GM13977 (cell line): ENCODE measurements around the gene TMA7B.

Experiments used
- DNase-seq: peaks from one replicate; pipeline ENCODE4 v3.0.0; 2012; ENCODE audit warnings: low spot score
- in situ Hi-C: fragments of 300-500 bp; cut with MboI; formaldehyde crosslinking; loops from one replicate; pipeline ENCODE4 v1.12.0; 2022; ENCODE audit warnings: low sequenced_read_pairs, low pct_unique_long_range_greater_than_20kb, mixed read lengths, inconsistent platforms; ENCODE audit not compliant: unreplicated experiment
- TF ChIP-seq, protein P1 (sequence below): IDR thresholded peaks from 2 replicates; pipeline ENCODE4 v1.5.1; 2012; ENCODE audit warnings: mild to moderate bottlenecking, control low read depth; ENCODE audit not compliant: insufficient read depth; ENCODE audit errors: extremely low read depth, missing control alignments

Gene TMA7B

DNA sequence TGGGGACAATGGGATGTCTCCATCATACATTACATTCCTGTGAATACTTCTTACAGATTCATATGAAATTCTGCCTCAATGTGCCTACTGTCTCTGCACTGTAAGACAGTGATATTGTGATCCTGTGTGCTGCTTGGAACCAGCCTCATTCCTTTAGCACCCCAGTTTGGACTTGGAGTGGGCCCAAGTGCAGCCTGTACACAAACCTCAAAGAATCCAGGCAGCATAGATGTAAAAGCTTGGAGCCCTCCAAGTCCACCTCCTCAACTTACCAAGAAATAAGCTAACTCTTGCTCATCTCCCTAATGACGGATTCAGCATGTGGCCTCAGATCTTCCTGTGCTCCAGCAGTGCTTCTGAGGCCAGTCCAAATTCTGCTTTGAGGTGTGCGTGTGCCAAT is 34.9 kb upstream of the TMA7B start:
- DNase-seq: no peak
- in situ Hi-C loops: no loop called here
- TF ChIP-seq, protein P1, sequence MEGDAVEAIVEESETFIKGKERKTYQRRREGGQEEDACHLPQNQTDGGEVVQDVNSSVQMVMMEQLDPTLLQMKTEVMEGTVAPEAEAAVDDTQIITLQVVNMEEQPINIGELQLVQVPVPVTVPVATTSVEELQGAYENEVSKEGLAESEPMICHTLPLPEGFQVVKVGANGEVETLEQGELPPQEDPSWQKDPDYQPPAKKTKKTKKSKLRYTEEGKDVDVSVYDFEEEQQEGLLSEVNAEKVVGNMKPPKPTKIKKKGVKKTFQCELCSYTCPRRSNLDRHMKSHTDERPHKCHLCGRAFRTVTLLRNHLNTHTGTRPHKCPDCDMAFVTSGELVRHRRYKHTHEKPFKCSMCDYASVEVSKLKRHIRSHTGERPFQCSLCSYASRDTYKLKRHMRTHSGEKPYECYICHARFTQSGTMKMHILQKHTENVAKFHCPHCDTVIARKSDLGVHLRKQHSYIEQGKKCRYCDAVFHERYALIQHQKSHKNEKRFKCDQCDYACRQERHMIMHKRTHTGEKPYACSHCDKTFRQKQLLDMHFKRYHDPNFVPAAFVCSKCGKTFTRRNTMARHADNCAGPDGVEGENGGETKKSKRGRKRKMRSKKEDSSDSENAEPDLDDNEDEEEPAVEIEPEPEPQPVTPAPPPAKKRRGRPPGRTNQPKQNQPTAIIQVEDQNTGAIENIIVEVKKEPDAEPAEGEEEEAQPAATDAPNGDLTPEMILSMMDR: no peak

DNA sequence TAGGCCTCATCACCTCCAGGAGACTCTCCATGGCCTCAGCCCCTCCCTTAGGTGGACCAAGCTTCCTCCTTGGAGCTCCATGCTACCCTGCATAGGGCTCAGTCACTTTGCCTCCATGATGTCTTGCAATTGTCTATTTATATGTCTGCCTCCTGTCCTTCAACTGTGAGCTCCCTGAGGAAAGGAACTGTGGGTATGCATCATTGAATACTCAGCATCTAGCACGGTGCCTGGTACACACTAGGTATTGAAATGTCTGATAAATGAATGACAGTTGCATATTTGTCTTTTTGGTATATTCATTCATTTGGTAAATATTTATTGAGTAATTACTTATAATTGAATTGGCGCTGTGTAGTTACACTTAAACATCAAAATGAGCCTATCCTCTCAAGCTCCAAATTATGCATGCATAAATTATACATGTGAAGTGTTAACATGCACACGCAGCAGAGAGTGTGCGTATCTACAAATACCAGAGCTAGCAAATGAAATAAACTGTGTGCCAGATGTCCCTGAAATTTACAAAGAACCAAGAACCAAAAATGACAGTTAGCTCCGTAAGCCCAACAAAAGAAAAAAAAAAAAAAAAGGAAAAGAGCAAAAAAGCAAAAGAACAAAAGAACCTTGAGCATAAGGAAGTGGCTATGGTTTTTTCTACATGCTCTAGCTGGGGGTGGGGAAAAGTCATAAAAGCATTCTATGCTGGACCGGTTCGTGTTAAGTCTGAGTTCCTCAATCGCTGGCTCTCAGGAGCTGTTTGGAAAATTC is 34.1 kb upstream of the TMA7B start:
- TF ChIP-seq, protein P1: no peak
- DNase-seq: no peak
- in situ Hi-C loops: no loop called here

DNA sequence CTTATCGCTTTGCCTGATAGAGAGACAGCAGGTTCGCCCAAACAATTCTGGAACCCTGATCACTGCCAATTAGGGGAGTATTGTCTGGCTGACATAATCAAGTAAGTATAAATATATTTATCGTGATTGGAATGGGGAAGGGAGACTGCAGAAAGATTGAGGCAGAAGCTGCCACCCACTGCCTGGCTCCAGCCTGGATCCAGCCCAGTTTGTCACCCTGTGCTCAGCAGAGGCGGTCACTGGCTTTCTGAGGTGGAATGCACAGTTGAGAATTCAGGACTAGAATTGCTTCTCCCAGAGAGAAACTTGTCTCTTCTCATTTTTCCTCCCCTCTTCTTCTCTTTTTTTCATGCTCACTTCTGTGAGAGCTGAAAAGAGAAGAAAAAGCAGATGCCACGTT is 33.4 kb upstream of the TMA7B start:
- in situ Hi-C loops: no loop called here

DNA sequence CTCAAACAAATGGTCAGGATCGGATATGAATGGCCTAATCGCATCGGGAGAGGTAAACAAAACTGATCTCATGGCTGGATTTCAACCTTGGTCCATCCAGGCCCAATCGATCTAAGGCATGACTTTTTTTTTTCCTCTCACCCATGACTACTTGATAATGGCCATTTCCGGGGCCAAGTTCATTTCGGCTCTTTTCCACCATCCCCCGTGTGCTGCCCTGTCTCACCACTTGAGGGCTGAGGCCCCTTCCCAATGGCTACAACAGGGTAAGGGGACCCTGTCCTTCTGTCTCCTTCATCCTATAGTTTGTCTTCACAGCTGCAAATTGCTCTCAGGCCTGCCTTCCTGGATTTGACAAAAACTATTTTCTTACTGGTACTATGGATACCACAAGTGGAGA is 32.7 kb upstream of the TMA7B start:
- DNase-seq: no peak
- TF ChIP-seq, protein P1: no peak
- in situ Hi-C loops: no loop called here

More for the DNA sequence above, 33.4 kb upstream of the TMA7B start:
- TF ChIP-seq, protein P1: no peak
- DNase-seq: no peak

- TF ChIP-seq, protein P1: no peak
- no peak for DNase-seq
- in situ Hi-C loops: no loop called here
Measured at GRCh38 chr22:39928536-39929520, 31.4 kb upstream of the TMA7B start.

- in situ Hi-C loops: no loop called here
- DNase-seq: no peak
- TF ChIP-seq, protein P1: no peak
Measured at GRCh38 chr22:39931251-39931650, 28.9 kb upstream of the TMA7B start.
